ENCODE measurements around the gene KIR3DL2. TPM values are rescaled to one million over a fixed set of nuclear protein-coding genes. Genes with fewer than 3 reads are reported as not detected.
A peak's percentile ranks its signal among the peaks of the same experiment; 100 is the strongest.

Gene KIR3DL2
- total RNA-seq, 3 donors from 2014 or later, result 0.22 to 0.26 TPM; not detected in 1

DNA sequence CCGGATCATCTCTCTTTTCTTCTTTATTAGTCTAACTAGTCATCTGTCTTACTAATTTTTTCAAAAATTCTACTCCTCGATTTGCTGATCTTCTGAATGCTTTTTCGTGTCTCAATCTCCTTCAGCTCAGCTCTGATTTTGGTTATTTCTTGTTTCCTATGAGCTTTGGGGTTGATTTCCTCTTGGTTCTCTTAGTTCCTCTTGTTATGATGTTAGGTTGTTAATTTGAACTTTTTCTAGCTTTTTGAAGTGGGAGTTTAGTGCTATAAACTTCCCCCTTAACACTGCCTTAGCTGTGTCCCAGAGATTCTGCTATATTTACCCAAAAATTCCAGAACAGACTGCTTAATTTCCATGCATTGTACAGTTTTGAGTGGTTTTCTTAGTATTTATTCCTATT is 27.2 kb downstream of the KIR3DL2 start:
- intact Hi-C loops (cut with DNase I, micrococcal nuclease), result no loop called here
- ATAC-seq, result no peak

DNA sequence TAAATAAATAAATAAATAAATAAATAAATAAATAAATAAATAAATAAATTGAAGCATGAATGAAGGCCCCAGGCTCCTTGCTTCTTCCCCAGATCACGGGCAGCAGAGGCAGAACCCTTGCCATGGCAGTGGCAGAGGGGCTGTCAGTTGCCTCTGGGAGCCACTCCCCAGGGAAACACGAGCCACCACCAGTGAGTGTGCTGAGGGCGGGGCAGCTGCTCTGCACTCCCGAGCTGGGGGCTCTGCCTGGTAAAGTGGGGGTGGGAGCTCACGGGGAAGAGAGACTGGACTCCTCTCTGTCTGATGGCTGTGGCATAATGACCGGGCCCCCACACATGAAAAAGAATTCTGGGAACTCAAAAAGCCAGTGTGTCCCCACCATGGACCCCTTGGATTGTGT is 31.6 kb downstream of the KIR3DL2 start:
- Histone ChIP-seq H3K36me3 (ENCODE audit: low read depth) (no peaks in the 10 kb centered on the region), H3K4me1 (ENCODE audit: low read depth) (no peaks in the 10 kb centered on the region), H3K9me3 (no peaks in the 10 kb centered on the region), H3K4me3 (no peak overlapping the region)
- no peak for TF ChIP-seq CTCF (IDR thresholded peaks at IDR 0.05)
- intact Hi-C loops (cut with DNase I, micrococcal nuclease), result no loop called here
- DNase-seq (no peak), ATAC-seq (no peak)

More for the DNA sequence above, 27.2 kb downstream of the KIR3DL2 start:
- Histone ChIP-seq H3K9me3 (no peaks in the 10 kb centered on the region), H3K36me3 (ENCODE audit: low read depth) (no peaks in the 10 kb centered on the region), H3K4me3 (no peak overlapping the region), H3K4me1 (ENCODE audit: low read depth) (no peaks in the 10 kb centered on the region)
- no peak for DNase-seq
- no peak for TF ChIP-seq CTCF (IDR thresholded peaks at IDR 0.05)

- no peaks in the 10 kb centered on the region for H3K36me3 ChIP-seq (ENCODE audit: low read depth)
- ATAC-seq (no peak), DNase-seq (no peak)
- no peaks in the 10 kb centered on the region for H3K4me1 ChIP-seq (ENCODE audit: low read depth)
- no peak overlapping the region for H3K4me3 ChIP-seq
- intact Hi-C loops (cut with DNase I, micrococcal nuclease), result no loop called here
- TF ChIP-seq CTCF (IDR thresholded peaks at IDR 0.05), result no peak
- H3K9me3 ChIP-seq, result no peaks in the 10 kb centered on the region
Measured at GRCh38 chr19:54882758-54883157, 32.5 kb downstream of the KIR3DL2 start.

- Histone ChIP-seq H3K9me3 (no peaks in the 10 kb centered on the region), H3K36me3 (ENCODE audit: low read depth) (no peaks in the 10 kb centered on the region), H3K4me1 (ENCODE audit: low read depth) (no peaks in the 10 kb centered on the region), H3K4me3 (no peak overlapping the region)
- DNase-seq (no peak), ATAC-seq (no peak)
- intact Hi-C loops (cut with DNase I, micrococcal nuclease), result no loop called here
- TF ChIP-seq CTCF (IDR thresholded peaks at IDR 0.05), result no peak
Measured at GRCh38 chr19:54883228-54883627, 33.0 kb downstream of the KIR3DL2 start.

DNA sequence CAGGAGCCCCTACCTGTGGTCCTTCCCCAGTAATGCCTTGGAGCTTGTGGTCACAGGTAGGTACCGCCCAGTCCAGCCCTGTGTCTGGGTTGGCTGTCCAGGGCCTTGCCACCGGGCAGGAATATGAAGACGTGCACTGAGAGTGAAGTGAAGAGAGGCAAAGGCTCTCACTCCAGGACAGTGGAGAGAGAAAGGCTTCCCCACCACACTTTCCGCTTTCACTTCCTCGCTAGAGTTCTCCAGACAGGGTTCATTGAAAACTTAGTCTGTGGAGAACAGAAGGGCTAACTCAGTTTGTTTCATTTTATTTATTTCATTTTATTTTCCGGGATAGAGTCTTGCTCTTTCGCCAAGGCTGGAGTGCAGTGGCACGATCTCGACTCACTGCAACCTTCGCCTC is 38.0 kb downstream of the KIR3DL2 start:
- H3K4me1 ChIP-seq (ENCODE audit: low read depth), result no peaks in the 10 kb centered on the region
- H3K9me3 ChIP-seq, result no peaks in the 10 kb centered on the region
- no peak overlapping the region for H3K4me3 ChIP-seq
- intact Hi-C loops (cut with DNase I, micrococcal nuclease), result no loop called here
- peak in 1 of 3 donors; percentile 3 for DNase-seq
- no peak for ATAC-seq
- H3K36me3 ChIP-seq (ENCODE audit: low read depth), result no peaks in the 10 kb centered on the region
- no peak for TF ChIP-seq CTCF (IDR thresholded peaks at IDR 0.05)

GRCh38 chr19:54889566-54889965 is 39.3 kb downstream of the KIR3DL2 start:
- DNase-seq (no peak), ATAC-seq (no peak)
- Histone ChIP-seq H3K4me3 (no peak overlapping the region), H3K36me3 (ENCODE audit: low read depth) (no peaks in the 10 kb centered on the region), H3K9me3 (no peaks in the 10 kb centered on the region), H3K4me1 (ENCODE audit: low read depth) (no peaks in the 10 kb centered on the region)
- intact Hi-C loops (cut with DNase I, micrococcal nuclease), result no loop called here
- TF ChIP-seq CTCF (IDR thresholded peaks at IDR 0.05), result no peak
